ENCODE data around the gene NUSAP1.
"Not testable (repeated sequence)": the region's sequence is repeated elsewhere in the genome, so short reads cannot be mapped to it uniquely, and the experiment has no call there.

The NUSAP1 gene

GRCh38 chr15:41411031-41411430, 78.3 kb downstream of the NUSAP1 start:
- DNase-seq = no peak

GRCh38 chr15:41411441-41411840, 78.8 kb downstream of the NUSAP1 start:
- DNase-seq = no peak

- no peak for DNase-seq
These were observed 83.6 kb downstream of the NUSAP1 start for GRCh38 chr15:41416128-41416741.

GRCh38 chr15:41416742-41417417, 84.2 kb downstream of the NUSAP1 start, which contains the start of gene RTF1:
Gene RTF1, plus strand, starts transcription at chr15:41417095. Its CDS starts 21 bp downstream, at chr15:41417116.
- DNase-seq = peak; percentile 58 to 97 (median 90)

- DNase-seq = peak in 17 of 56 donors; percentile 6 to 55 (median 34)
These were observed 84.9 kb downstream of the NUSAP1 start for GRCh38 chr15:41417418-41418195.

- no peak for DNase-seq
These were observed 91.4 kb downstream of the NUSAP1 start for GRCh38 chr15:41423979-41424659.

GRCh38 chr15:41424809-41425208, 92.1 kb downstream of the NUSAP1 start:
- DNase-seq = no peak

GRCh38 chr15:41425907-41426306, 93.2 kb downstream of the NUSAP1 start:
- not testable (repeated sequence) for DNase-seq

- no peak for DNase-seq
These were observed 96.6 kb downstream of the NUSAP1 start for GRCh38 chr15:41429003-41429890.

Data from amygdala (tissue), 56 donors.